A549 (cell line): ENCODE results near the gene TOR2A. TPM values are rescaled to one million over a fixed set of nuclear protein-coding genes. Genes with fewer than 3 reads are reported as not detected.
A peak's percentile ranks its signal among the peaks of the same experiment; 100 is the strongest.

ENCODE experiments used
- ATAC-seq, 2 experiments: fragments of 200-7000 bp in 1 of 2; fragments of >200 bp in 1 of 2; cut with Nextera tagmentation in 1 of 2; cut with Tn5 transposase in 1 of 2; 3 replicates each; pipeline versions ENCODE4 v1.8.0 to v1.9.1; 2018 to 2020; ENCODE audit warnings: mild to moderate bottlenecking in 1 of 2, moderate library complexity in 1 of 2
- CTCF ChIA-PET: fragments of 300-600 bp; sonication (Branson Sonifier 250); formaldehyde crosslinking; extraction: SDS; loops from one replicate; lab custom pipeline; 2021; ENCODE audit warnings: antibody characterized with exemption, inconsistent platforms; lab: Yijun Ruan, JAX
- POLR2A ChIA-PET: fragments of 350-600 bp; formaldehyde crosslinking; extraction: SDS; loops from one replicate; lab custom pipeline; 2021; ENCODE audit warnings: antibody characterized with exemption, inconsistent platforms; lab: Yijun Ruan, JAX
- DNase-seq, 2 experiments: peaks; one replicate each; pipeline versions ENCODE4 v3.0.0 to v3.0.0-alpha.2; 2011 to 2016; ENCODE audit warnings: low read depth in 1 of 2, low spot score in 1 of 2
- FAIRE-seq: peaks from 2 replicates; lab custom pipeline; 2011; peaks lifted over from hg19 to GRCh38; lab: Jason Lieb, UNC
- H3K27ac ChIP-seq, 2 experiments: fragments of >200 bp; sonication (Bioruptor Twin); formaldehyde crosslinking; 3 replicates each; pipeline ENCODE4 v1.5.1; 2016 to 2017
- H3K4me1 ChIP-seq: fragments of >200 bp; sonication (Bioruptor Twin); formaldehyde crosslinking; 3 replicates; pipeline ENCODE4 v1.6.1; 2016
- H3K4me2 ChIP-seq: fragments of >200 bp; sonication (Bioruptor Twin); formaldehyde crosslinking; 3 replicates; pipeline ENCODE4 v1.6.1; 2016
- H3K4me3 ChIP-seq: fragments of >200 bp; sonication (Bioruptor Twin); formaldehyde crosslinking; 3 replicates; pipeline ENCODE4 v1.5.1; 2016
- H3K9me3 ChIP-seq: fragments of >200 bp; sonication (Bioruptor Twin); formaldehyde crosslinking; 3 replicates; pipeline ENCODE4 v1.6.1; 2016
- ATOH8 ChIP-seq: fragments of 250-450 bp; sonication (Bioruptor Pico); IDR thresholded peaks from 2 replicates; pipeline ENCODE4 v1.5.0; 2020; ENCODE audit warnings: low read depth, mild to moderate bottlenecking, moderate library complexity
- CHD2 ChIP-seq: fragments of 150-350 bp; IDR thresholded peaks from 2 replicates; pipeline ENCODE4 v1.6.1; 2014; ENCODE audit warnings: low read length; ENCODE audit not compliant: partially characterized antibody
- EHMT2 ChIP-seq: fragments of 200-600 bp; sonication (generic); IDR thresholded peaks from 2 replicates; pipeline ENCODE4 v1.6.1; 2016; ENCODE audit warnings: antibody characterized with exemption, low read depth, mild to moderate bottlenecking, moderate library complexity
- EP300 ChIP-seq, 2 experiments: fragments of >200 bp; sonication (Bioruptor Twin); formaldehyde crosslinking; IDR thresholded peaks; 2 replicates in 1 of 2; 3 replicates in 1 of 2; pipeline ENCODE4 v1.6.1; 2016 to 2017
- FOSL2 ChIP-seq, 2 experiments: fragments of 450-650 bp in 1 of 2; fragments of >200 bp in 1 of 2; sonication (Bioruptor Twin) in 1 of 2; formaldehyde crosslinking; IDR thresholded peaks; 2 replicates each; pipeline versions ENCODE4 v1.5.0 to v1.6.1; 2016 to 2020; ENCODE audit warnings: mild to moderate bottlenecking in 1 of 2, moderate library complexity in 1 of 2
- FOXS1 ChIP-seq: fragments of 250-450 bp; sonication (Bioruptor Pico); IDR thresholded peaks from 2 replicates; pipeline ENCODE4 v1.5.0; 2020; ENCODE audit warnings: mild to moderate bottlenecking, moderate library complexity
- HDAC2 ChIP-seq: fragments of 200-600 bp; sonication (generic); IDR thresholded peaks from 2 replicates; pipeline ENCODE4 v1.6.1; 2016
- HES2 ChIP-seq: fragments of >200 bp; sonication (Bioruptor Twin); formaldehyde crosslinking; IDR thresholded peaks from 2 replicates; pipeline ENCODE4 v1.6.1; 2016
- HOXB5 ChIP-seq: fragments of 250-450 bp; sonication (Bioruptor Pico); IDR thresholded peaks from 2 replicates; pipeline ENCODE4 v1.5.0; 2020; ENCODE audit warnings: mild to moderate bottlenecking, moderate library complexity
- JUN ChIP-seq, 2 experiments: fragments of >200 bp; sonication (Bioruptor Twin); formaldehyde crosslinking; IDR thresholded peaks; 2 replicates in 1 of 2; 3 replicates in 1 of 2; pipeline ENCODE4 v1.6.1; 2016 to 2017
- MAFK ChIP-seq: fragments of 450-650 bp; IDR thresholded peaks from 2 replicates; pipeline ENCODE4 v1.6.1; 2014; ENCODE audit not compliant: partially characterized antibody
- MAX ChIP-seq: IDR thresholded peaks from 2 replicates; pipeline ENCODE4 v1.6.1; 2012
- MAZ ChIP-seq: fragments of 150-350 bp; IDR thresholded peaks from 2 replicates; pipeline ENCODE4 v1.6.1; 2014; ENCODE audit warnings: antibody characterized with exemption, low read depth, low read length, borderline replicate concordance
- PBX3 ChIP-seq: IDR thresholded peaks from 2 replicates; pipeline ENCODE4 v1.6.1; 2012
- RAD21 ChIP-seq, 2 experiments: fragments of >200 bp in 1 of 2; sonication (Bioruptor Twin) in 1 of 2; formaldehyde crosslinking in 1 of 2; IDR thresholded peaks in 1 of 2; conservative IDR thresholded peaks in 1 of 2; 2 replicates in 1 of 2; 3 replicates in 1 of 2; pipeline ENCODE4 v1.6.1; 2012 to 2018; ENCODE audit warnings: inconsistent platforms in 1 of 2
- TP53 ChIP-seq: fragments of 250-450 bp; sonication (Bioruptor Pico); IDR thresholded peaks from 2 replicates; pipeline ENCODE4 v1.5.0; 2021; ENCODE audit warnings: mild to moderate bottlenecking, moderate library complexity
- USF2 ChIP-seq: fragments of 450-650 bp; IDR thresholded peaks from 2 replicates; pipeline ENCODE4 v1.6.1; 2014; ENCODE audit warnings: antibody characterized with exemption
- ZSCAN20 ChIP-seq: fragments of 250-450 bp; sonication (Bioruptor Pico); IDR thresholded peaks from 2 replicates; pipeline ENCODE4 v1.8.0; 2022; ENCODE audit warnings: mild to moderate bottlenecking, moderate library complexity
- WGBS: methylation state at CpG from one replicate; pipeline ENCODE4 v1.1.6; 2017; ENCODE audit errors: missing lambda C conversion rate; 5-methylcytosine and 5-hydroxymethylcytosine counted together
- polyA plus RNA-seq, 4 experiments: library from polyadenylated mRNA; depleted of rRNA in 3 of 4; stranded (reverse); fragments of >200 nt; fragmentation: RNase III in 1 of 4; extraction: RNeasy Plus Mini Kit Qiagen cat#74134 plus additional on column Dnase treatment in 1 of 4; gene quantifications; 2 replicates in 3 of 4; 3 replicates in 1 of 4; pipeline ENCODE4 v1.2.3, GENCODE V29; 2011 to 2017
- TF ChIP-seq, protein P1 (sequence below): fragments of 150-350 bp; IDR thresholded peaks from 2 replicates; pipeline ENCODE4 v1.6.1; 2014; ENCODE audit warnings: low read depth, mild to moderate bottlenecking, low read length

Gene TOR2A
- polyA plus RNA-seq, 2 of the 4 experiments (the other 2 are of a cell fraction): 4.9 to 9.6 TPM

GRCh38 chr9:127742435-127743088 lies 7.5 kb upstream of the TOR2A start:
- Histone ChIP-seq H3K4me1 (peaks cover 31% of the 10 kb centered on the region), H3K4me2 (peak overlapping the region; percentile 89), H3K9me3 (no peaks in the 10 kb centered on the region), H3K4me3 (peak overlapping the region; percentile 42), H3K27ac (peak overlapping the region; percentile 6 to 71; a peak in 4 of 6 replicates)
- ATAC-seq (peak; percentile 73 to 87), DNase-seq (peak; percentile 88 to 94), FAIRE-seq (no peak)
- ChIA-PET POLR2A (interaction anchor here (1.1 kb wide), 1 partner anchor 29 kb away, joined by 3 read pairs; no protein-coding TSS in a partner anchor), CTCF (interaction anchor here (1.0 to 9.6 kb wide), 10 partner anchors 8 to 178 kb away, joined by 3 to 114 read pairs (median 6); partner anchors contain the start of gene CDK9)
- TF ChIP-seq HOXB5 (CRISPR knock-in tag) (peak; percentile 98), ATOH8 (CRISPR knock-in tag) (no peak), CHD2 (no peak), MAX (0 out of 2 replicates have a peak, but pooled peaks have one; percentile 38)
- 7% methylated on average over 33 of the region's 33 CpGs for WGBS

DNA sequence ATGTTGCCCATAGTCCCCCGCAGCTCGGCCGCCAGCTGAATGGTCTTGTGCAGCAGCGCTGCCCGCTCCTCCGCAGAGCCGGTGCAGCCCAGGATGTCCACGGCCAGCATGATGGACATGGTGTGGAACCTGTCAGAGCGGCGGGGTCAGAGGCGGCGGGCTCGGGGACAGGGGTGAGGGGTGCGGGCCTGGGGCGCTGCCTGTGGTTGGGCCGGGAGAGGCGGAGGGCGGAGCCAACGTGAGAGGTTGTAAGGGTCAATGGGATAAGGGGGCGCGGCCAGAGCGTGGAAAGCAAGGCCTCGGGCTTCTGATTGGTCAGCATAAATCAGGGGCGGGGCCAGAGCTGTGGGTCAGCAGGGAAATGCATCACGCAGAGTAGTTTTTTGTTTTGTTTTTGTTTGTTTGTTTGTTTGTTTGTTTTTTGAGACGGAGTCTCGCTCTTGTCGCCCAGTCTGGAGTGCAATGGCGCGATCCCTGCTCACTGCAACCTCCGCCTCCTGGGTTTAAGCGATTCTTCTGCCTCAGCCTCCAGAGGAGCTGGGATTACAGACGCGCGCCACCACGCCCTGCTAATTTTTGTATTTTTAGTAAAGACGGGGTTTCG lies 6.8 kb upstream of the TOR2A start:
- POLR2A ChIA-PET: interaction anchor here (1.1 kb wide), 1 partner anchor 29 kb away, joined by 3 read pairs; no protein-coding TSS in a partner anchor
- WGBS: 32% methylated on average over 29 of the region's 38 CpGs
- H3K4me2 ChIP-seq: peak overlapping the region; percentile 89

DNA sequence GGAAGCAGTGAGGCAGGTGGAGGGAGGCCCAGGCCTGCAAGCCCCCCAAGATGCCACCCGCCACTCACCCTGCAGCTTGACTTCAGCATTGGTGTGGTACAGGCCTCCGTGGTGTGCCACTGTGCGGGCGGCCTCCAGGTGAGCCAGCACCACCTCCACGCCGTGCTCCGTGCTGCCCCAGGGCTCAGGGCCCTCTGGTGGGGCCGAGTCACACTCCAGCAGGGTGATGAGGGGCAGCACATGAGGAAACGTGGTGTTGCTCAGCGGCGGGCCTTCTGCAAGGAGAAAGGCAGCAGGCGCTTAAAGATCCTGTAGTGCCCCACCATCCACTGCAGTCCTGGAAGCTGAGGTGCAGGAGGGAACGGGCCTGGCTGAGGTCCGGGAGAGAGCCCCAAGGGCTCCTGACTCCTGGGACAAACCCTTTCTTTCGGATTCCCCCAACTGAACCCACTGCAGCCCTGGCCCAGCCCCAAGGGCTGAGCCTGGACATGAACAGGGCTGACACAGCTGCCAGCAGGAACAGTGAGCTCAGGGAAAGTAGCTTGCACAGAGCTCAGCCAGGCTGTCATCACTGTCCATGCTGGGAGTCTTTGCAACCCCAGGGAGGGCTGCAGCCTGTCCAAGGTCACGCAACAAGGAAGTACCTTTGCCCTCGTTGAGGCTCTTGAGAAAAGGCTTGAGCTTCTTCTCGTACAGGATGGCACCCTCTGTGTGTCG lies 4.7 kb upstream of the TOR2A start:
- Histone ChIP-seq H3K27ac (peak overlapping the region; percentile 54 to 81), H3K4me2 (peak overlapping the region; percentile 89), H3K4me3 (no peak overlapping the region), H3K9me3 (no peaks in the 10 kb centered on the region), H3K4me1 (peaks cover 34% of the 10 kb centered on the region)
- ATAC-seq (no peak), DNase-seq (no peak), FAIRE-seq (no peak)
- no peak for TF ChIP-seq EHMT2
- TF ChIP-seq EP300 (IDR thresholded peaks at IDR 0.05): no peak
- TF ChIP-seq MAZ: no peak
- no peak for TF ChIP-seq HES2
- POLR2A ChIA-PET: interaction anchor here (1.4 to 2.0 kb wide), 2 partner anchors 31 to 46 kb away, joined by 5 to 9 read pairs; partner anchors contain the start of gene CDK9
- WGBS: 85% methylated on average over 19 of the region's 19 CpGs
- CTCF ChIA-PET: interaction anchor here (0.6 to 9.6 kb wide), 10 partner anchors 10 to 188 kb away, joined by 3 to 114 read pairs (median 4); partner anchors contain the start of genes CDK9, PTRH1 and TTC16

More for the DNA sequence above, 6.8 kb upstream of the TOR2A start:
- ATAC-seq (peak; percentile 67 to 78), FAIRE-seq (no peak), DNase-seq (peak; percentile 49 to 81)
- Histone ChIP-seq H3K4me3 (peak overlapping the region; percentile 42), H3K27ac (peak overlapping the region; percentile 6 to 71; a peak in 4 of 6 replicates), H3K4me1 (peaks cover 31% of the 10 kb centered on the region), H3K9me3 (no peaks in the 10 kb centered on the region)
- CTCF ChIA-PET: interaction anchor here (0.6 to 9.6 kb wide), 10 partner anchors 9 to 200 kb away, joined by 3 to 114 read pairs (median 6); partner anchors contain the start of gene CDK9
- TF ChIP-seq MAFK: peak; percentile 91
- TF ChIP-seq HDAC2: no peak

GRCh38 chr9:127738666-127739065 lies 3.6 kb upstream of the TOR2A start:
- H3K9me3 ChIP-seq: no peaks in the 10 kb centered on the region
- peaks cover 39% of the 10 kb centered on the region for H3K4me1 ChIP-seq
- H3K4me3 ChIP-seq: no peak overlapping the region
- no peak for ATAC-seq
- no peak for DNase-seq
- POLR2A ChIA-PET: interaction anchor here (0.6 kb wide), 1 partner anchor 58 kb away, joined by 3 read pairs; no protein-coding TSS in a partner anchor
- no peak overlapping the region for H3K27ac ChIP-seq
- 78% methylated on average over 13 of the region's 13 CpGs for WGBS
- FAIRE-seq: no peak
- H3K4me2 ChIP-seq: no peak overlapping the region
- CTCF ChIA-PET: interaction anchor here (1.0 to 9.6 kb wide), 6 partner anchors 9 to 184 kb away, joined by 3 to 114 read pairs (median 4); partner anchors contain the start of gene CDK9
- no peak for TF ChIP-seq HDAC2
- no peak for TF ChIP-seq HOXB5 (CRISPR knock-in tag)
- no peak for TF ChIP-seq RAD21 (conservative IDR thresholded peaks at IDR 0.05 in 1 of 2, IDR thresholded peaks at IDR 0.05 in 1 of 2)
- TF ChIP-seq JUN (IDR thresholded peaks at IDR 0.05): no peak
- no peak for TF ChIP-seq USF2
- TF ChIP-seq, protein P1, sequence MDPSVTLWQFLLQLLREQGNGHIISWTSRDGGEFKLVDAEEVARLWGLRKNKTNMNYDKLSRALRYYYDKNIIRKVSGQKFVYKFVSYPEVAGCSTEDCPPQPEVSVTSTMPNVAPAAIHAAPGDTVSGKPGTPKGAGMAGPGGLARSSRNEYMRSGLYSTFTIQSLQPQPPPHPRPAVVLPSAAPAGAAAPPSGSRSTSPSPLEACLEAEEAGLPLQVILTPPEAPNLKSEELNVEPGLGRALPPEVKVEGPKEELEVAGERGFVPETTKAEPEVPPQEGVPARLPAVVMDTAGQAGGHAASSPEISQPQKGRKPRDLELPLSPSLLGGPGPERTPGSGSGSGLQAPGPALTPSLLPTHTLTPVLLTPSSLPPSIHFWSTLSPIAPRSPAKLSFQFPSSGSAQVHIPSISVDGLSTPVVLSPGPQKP: no peak
- no peak for TF ChIP-seq TP53 (CRISPR knock-in tag)
- TF ChIP-seq ATOH8 (CRISPR knock-in tag): no peak
- TF ChIP-seq ZSCAN20 (CRISPR knock-in tag): no peak
- no peak for TF ChIP-seq FOSL2 (IDR thresholded peaks at IDR 0.05)
- TF ChIP-seq FOSL2 (CRISPR knock-in tag; IDR thresholded peaks at IDR 0.05): no peak
- TF ChIP-seq PBX3: no peak
- no peak for TF ChIP-seq CHD2
- TF ChIP-seq FOXS1 (CRISPR knock-in tag): no peak
